Fibroblast of skin of back (primary cell): ENCODE measurements around the gene IQCH.
"Not testable (repeated sequence)": the region's sequence is repeated elsewhere in the genome, so short reads cannot be mapped to it uniquely, and the experiment has no call there.

Experiments
- DNase-seq: peaks from one replicate; pipeline ENCODE4 v3.0.0-alpha.2; 2013

Gene IQCH

DNA sequence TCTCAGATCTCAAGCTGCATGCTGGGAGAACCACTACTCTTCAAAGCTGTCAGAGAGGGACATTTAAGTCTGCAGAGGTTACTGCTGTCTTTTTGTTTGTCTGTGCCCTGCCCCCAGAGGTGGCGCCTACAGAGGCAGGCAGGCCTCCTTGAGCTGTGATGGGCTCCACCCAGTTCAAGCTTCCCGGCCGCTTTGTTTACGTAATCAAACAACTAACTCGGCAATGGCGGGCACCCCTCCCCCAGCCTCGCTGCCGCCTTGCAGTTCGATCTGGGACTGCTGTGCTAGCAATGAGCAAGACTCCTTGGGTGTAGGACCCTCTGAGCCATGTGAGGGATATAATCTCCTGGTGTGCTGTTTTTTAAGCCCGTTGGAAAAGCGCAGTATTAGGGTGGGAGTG, 199.1 kb downstream of the IQCH start:
- DNase-seq, result not testable (repeated sequence)

DNA sequence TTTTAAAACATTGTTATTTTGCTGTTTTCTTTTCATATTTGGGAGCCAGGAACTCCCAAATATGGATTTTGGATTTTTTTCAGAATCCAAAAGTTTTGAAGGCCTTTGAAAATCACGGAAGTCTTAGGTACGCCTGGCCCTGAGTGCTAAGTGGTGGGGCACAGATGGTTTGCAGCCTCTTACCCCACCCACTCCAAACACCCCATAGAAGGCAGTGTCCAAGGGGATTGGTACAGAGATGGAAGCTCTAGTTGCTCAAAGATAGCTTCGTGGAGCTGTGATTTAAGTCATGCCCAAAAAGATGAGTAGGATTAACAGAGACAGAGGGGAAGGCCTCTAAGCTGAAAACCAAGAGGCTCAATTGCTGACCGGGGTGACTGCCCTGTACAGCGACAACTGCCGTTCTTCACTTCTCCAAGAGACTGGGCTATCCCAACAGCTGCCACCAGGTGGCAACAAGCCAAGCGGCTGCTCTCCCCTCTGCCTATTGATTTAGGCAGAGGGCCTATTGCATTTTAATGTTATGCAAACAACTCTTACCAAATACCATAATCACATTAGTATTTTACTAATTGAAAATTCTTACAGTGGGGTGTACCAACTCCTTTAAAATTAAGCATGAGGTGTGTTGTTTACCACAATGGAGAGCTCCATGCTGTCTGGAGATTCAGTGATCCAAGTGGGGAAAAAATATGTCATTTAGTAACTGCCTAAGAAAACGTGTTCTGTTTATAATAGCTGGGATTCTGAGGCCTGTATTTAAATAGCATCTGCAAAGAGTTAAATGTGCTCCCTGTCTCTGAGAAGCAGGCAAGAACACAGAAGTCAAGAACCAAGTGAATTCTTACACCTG, 202.3 kb downstream of the IQCH start:
- peak; percentile 65 for DNase-seq

DNA sequence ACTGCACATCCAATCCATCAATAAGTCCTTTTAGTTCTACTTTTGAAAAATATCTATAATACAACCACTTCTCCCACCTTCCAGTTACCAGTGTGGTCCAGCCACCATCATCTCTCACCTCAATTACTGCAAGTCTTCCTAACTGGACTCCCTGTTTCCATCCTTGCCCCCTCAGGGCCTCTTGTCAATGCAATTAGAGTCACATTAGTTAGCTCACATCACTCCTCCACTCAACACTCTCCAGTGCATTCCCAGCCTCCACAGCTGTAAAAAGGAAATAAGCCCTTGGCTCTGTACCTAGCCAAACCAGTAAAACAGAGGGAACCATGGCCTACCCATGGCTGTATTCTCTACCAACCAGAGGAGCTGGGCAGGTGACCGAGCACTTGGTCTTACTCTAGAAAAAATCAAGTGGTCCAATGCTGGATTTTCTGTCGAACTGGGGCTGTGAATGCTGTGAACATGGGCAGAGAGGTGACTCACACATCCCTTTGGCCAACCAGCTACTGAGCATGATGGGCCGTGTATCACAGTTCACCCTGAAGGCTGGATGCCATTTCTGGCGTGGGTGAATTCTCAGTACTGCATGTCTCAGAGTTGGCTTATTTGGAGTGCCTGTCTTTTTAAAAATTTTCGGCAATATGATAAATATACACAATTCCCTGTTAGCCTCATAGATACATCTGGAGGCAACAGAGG, 203.9 kb downstream of the IQCH start:
- no peak for DNase-seq

DNA sequence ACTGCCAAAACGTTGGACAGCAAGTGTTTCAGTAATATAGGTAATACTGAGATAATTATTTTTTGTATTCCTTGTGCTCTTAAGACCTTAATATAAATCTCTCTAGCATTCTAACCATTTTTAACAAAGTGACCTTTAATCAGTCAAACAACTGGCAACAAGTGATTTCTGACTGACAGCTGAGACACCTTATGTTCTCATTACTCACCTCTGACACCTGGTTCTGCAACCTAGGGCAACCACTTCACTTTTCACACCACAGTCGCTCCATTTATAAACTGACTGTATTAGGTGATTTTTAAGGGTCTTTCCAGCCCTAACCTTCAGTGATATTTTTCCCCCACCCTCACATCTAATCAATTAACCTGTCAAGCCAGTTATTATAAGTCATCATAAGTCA, 205.9 kb downstream of the IQCH start:
- no peak for DNase-seq

DNA sequence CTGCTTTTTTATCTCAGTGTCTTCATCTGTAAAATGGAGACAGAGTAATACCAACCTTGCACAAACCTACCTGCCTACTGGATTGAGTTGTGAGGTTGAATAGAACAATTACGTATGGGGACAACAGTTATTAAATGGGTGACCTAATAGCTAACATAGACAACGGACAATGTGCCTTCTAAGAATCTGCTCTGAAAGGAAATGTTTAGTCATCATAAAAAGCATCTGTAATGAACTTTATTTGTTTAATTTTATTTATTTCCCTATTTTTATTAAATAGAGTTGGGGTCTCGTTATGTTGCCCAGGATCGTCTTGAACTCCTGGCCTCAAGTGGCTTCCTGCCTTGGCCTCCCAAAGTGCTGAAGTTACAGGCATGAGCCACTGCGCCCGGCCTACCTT, 207.1 kb downstream of the IQCH start:
- no peak for DNase-seq

DNA sequence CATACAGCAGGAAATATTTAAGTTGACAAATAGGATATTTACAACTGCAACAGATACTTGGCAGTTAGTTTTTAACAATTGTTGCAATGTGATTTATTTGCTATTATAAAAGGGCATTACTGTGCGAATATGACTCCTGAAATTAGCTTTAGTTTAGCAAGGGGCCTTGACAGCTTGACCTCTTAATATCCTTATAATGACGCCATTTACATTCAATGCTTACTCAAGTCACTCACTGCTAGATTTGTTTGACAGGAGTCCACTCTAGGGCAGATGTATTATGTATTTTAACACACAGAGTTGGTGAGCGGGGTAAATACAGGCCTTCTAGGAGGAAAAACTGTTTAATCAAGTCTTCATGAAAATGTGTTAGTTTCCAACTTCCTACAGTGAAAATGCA, 208.3 kb downstream of the IQCH start:
- DNase-seq, result no peak

DNA sequence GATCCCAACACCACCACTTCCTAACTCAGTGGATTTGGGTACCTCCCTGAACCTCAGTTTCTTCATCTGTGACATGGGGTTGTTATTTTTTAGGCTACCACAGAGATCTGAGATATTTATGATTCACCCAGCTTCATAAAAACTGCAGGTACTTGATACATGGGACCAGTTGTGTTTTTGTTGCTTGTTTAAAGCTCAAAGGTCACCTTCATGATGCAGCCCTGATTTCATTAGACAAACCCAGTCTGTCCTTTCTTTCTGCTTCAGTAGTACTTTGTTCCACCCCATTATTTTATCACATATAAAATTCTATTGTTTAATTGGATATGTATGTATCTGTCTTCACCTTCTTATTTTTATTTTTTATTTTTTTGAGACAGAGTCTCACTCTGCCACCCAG, 208.9 kb downstream of the IQCH start:
- DNase-seq, result no peak

DNA sequence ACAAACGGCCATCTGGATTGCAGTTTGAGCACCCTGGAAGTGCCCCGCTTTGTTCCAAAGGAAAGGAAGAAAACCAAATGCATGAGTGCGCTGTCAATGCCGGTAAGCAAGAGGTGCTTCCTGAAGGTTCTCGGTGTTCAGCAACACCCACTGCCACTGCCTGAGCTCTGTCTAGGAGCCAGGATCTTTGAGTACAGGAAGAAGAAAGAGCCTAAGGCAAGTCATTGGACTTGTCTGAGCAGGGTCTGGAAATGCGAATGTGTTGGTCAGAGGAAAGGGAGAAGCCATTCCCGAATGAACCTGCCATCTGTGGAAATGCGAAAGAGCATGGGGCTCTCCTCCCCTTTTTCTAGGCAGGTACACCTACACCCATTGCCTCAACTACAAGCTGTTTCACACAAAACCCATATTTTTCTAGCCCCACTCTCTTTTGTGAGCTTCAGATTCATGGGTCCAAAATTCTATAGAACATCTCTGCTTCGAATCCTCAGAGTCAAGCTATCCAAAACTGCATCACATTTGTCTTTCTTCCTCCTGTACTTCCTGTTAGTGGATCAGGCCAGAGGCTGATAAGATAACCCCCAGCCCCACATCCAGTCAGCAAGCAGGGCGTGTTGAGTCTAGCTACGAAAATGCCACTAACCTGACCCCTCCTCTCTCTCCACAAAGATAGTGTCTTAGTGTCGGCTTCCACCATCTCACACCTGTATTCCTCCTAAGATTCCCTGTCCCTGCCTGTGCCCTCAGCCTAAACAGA, 210.8 kb downstream of the IQCH start:
- DNase-seq, result no peak

DNA sequence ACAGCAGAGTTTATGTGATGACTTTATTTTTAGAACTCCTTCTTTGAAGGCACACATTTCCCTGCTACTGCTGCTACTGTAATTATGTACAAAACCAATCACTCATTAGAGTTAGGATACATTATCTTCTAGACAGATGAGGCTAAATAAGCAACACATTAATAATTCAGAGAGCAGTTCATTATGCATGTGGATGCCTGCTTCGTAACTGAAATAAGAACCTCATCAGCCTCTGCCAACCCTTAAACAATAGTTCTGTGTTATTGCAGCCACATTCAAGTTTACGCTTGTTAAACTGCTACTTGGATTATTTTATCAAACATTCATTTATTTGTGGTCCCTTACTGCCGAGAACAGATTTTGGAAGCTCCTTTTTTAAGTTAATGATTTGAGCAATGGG, 213.8 kb downstream of the IQCH start:
- no peak for DNase-seq

DNA sequence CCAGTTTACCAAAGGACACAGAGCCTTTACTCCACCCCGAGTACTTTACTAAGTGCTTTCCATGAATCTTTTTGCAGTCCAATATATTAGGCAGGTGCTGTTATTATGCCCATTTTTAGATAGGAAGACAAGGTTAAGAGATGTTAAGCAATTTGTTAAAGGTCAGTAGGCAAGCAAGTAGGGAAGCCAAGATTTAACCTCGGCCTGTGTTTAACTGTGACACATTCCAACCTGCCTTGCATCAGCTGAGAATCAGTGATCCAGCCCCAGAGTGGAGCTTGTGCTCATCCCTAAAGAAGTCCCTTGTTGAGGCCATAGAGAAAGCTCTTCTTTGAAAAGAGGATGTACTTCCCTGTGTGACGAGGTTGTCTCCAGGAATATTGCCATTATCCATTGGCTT, 215.1 kb downstream of the IQCH start:
- no peak for DNase-seq

DNA sequence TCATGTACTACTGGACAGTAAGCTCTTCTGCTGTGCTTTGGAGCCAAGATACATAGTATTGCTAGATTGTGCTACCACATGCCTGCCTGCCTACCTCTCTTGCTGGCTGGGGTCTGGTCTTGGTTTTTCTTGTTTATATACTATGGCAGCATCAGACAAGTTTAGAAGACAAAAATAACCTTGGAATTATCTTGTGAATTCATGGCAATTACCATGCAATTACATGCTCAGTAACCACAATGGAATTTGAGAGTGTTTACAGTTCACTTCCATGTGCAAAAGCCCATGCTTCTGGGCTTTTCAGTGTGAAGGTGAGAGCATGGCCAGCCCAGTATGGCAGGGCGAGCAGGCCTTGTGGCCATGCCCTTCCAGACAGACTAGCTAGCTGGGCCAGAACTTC, 218.4 kb downstream of the IQCH start:
- DNase-seq, result peak; percentile 32

DNA sequence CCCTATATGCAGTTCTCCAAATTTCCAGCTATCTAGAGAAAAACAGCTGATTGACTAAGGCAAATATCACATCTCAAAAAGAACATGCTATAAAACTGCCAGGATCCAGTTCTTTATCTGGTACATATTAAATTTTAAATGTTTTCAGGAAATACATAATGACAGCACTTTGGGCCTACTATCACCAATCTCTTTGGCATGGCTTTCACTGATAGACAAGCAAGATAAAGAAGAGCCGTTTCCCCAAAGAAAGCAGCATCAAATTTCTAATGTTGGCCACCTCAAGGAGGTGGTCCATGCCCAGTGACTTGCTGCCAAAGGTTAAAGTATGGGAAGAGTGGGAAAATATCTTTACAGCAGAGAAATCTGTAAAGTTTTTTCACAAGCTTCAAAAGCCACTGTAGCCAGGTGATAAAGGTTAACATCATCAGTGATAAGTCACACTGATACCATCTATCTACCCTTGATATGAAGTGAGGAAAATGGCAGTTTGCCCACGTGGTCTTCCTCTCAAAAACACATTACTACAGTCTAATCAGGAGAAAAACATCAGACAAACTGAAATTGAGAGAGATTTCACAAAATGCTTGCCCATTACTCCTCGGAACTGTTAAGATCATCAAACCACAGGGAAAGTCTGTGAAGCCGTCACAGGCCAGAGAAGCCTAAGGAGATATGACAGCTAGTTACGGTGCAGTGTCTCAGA, 220.0 kb downstream of the IQCH start:
- DNase-seq, result no peak

DNA sequence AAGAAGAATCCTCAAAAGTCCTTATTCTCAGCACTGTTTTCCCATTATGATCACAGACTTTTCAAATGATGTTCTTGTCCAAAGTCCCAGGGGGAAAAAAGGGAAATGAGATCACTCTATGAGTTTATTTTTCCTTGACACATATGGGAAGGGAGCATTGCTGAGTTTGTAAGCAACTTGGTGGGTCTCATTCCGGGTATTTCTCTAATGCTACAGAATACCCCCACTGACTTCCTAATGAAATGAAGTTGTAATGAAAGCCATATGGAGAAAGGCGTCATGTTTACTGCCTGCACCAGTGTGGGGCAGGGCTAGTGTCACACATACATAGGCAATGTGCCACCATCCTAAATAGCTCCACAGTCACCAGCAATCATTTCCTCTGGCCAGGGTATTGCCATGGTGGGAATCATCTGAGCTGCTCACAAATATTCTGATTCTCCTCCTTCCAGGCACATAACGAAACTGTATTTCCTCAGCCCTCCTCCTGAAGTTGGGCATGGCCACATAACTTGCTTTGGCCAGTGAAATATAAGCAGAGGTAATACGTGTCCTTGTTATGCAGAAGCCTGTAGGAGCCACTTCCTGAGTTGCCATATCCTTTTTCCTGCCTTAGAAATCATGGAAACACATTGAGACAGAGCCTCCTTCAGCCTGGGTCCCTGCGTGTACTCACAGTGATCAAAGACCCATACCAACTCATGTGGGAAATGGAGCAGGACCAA, 225.4 kb downstream of the IQCH start:
- peak; percentile 91 for DNase-seq

DNA sequence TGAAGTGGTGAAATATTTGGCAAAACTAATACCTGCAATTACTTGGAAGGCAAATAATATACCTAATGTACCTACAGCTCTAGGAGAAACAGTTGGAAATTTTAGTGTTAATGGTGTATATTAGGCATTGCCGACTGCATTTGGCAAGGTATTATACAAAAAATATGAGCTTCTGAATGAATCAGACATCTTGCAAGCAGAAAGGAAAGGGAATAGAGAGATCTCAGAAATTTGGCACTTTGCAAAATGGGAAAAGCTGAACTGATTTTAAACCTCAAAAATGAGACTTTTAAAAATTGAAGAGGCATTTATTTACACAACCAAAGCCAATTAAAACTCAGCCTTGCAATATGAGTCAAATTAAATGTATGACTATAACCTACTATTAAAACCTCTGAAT, 226.2 kb downstream of the IQCH start:
- no peak for DNase-seq

DNA sequence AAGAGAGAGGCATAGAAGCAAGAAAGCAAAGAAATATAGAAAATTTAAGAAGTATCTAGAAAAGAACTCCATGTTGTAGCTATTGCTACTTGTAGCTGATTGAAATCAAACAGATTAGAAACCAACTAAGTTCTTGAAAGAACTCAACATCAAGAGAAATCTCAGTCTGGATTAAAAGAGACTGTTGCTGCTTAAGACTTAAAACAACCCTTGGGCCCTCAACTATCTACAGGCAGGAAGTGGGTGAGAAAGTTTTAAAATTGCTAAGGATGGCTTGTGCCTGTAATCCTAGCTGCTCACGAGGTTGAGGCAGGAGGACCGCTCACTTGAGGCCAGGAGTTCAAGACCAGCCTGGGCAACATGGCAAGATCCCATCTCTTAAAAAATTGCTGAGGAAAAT, 227.1 kb downstream of the IQCH start:
- DNase-seq, result no peak

DNA sequence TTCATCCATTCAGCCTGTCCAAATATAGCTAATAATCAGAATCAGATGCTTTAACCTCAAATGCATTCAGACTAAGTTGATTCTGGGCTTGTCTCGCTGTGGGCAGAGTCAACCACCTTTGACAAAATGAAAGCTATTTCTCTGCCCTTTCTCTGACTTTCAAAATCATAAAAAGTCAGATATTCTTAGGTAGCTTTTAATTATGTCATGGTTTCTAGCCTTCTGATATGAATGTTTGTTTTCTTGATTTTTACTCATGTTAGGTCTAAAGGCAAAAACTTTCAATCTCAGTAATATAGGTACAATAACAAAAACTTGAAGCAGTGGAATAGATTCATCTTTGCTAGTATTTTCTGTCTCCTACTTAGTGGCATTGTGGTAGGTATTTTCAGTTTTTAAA, 241.0 kb downstream of the IQCH start:
- DNase-seq, result no peak

DNA sequence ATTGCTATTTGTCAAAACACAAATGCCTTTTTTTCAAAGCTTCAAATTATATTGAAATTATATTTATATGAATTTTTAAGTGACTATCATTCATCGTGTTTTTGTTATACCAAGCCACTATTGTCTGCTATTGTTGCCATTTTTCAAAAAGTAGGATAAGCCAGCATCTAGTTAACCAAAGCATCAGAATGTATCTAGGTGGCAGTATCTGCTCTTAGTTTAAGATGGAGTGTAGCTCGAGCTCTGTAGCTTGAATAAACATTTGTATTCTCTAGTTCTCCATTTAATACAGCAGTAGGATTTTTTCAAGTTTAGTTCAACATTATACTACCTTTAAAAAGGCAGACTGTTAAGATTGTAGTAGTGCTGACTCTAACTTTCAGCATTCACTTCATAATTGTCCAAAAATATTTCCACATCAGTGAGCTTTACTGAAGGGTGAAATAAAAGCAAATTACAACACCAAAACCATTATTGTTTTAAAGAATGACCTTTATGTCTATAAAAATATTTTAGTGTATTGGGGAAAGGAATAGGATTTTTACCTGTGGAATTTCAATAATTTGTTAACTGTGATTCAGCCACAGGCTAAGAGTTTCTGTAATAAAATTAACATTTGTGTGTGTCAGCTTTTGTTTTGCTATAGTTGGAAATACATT, 246.7 kb downstream of the IQCH start:
- peak; percentile 43 for DNase-seq

DNA sequence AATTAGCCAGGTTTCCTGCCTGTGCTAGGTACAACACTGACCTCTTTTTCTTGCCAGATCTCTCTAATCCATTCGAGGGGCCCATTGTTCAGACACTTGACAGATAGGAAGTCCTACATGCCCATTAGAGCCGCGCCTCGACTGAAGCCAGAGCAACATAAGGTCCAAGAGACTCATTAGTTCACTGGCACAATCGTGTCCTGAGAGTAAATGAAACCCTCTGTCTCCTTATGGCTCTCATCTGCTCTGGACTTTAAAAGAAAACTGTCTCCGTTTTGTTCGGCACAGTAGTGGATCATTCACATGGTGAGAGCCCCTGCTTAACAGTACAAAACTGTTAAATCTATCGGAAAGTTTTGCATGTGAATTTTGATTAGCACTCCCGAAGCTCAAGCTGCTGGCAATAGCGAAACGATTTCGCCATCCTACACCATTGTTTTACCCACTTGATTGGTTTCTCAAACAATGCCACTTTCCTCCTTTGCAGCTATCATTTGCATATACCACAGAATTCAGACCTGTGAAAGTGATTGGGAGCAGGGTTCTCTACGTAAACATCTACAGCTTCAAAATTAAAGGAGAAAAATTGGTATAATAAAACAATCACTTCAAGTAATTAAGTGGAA, 247.4 kb downstream of the IQCH start:
- no peak for DNase-seq

DNA sequence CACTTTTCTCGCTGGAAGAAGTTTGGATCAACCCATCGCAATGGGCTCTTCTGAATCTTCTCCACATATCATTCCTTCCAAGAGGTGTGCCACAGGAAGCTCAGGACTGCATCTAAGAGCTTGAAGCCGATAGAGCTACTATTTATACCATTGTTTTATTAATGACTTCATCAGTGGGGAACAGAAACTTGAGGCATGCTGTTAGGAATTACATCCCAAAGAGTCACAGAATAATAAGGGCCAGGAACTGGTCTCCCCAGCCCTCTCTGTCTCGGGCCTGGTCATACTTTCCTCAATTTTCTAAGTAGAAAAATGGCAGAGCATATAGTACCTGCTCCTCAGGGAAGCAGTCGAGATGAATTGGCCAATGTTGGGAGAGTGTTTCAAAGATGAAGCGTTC, 249.5 kb downstream of the IQCH start:
- peak; percentile 83 for DNase-seq

DNA sequence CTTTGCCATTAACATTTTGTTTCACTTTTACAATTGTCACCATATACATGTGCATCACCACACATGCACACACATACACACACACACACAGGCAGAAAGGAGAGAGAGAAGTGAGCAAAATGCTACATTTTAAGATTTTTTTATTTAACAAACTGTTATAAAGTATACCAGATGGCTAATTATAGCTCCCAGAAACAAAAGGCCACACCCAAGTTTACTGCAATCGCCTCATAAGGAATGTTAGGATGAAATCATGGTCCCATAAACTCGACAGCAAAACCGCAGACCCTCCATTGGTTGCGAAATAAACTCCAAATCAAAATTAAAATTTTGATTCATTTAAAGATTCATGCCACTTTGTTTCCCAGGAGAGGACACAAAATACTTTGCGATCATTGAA, 250.2 kb downstream of the IQCH start:
- peak; percentile 63 for DNase-seq
